A549 (cell line): ENCODE results near the gene TTC4. TPM values are rescaled to one million over a fixed set of nuclear protein-coding genes. Genes with fewer than 3 reads are reported as not detected.
A peak's percentile ranks its signal among the peaks of the same experiment; 100 is the strongest.
"Not testable (repeated sequence)": the region's sequence is repeated elsewhere in the genome, so short reads cannot be mapped to it uniquely, and the experiment has no call there.

ENCODE experiments used
- ATAC-seq, 2 experiments: fragments of 200-7000 bp in 1 of 2; fragments of >200 bp in 1 of 2; cut with Nextera tagmentation in 1 of 2; cut with Tn5 transposase in 1 of 2; 3 replicates each; pipeline versions ENCODE4 v1.8.0 to v1.9.1; 2018 to 2020; ENCODE audit warnings: mild to moderate bottlenecking in 1 of 2, moderate library complexity in 1 of 2
- CTCF ChIA-PET: fragments of 300-600 bp; sonication (Branson Sonifier 250); formaldehyde crosslinking; extraction: SDS; loops from one replicate; lab custom pipeline; 2021; ENCODE audit warnings: antibody characterized with exemption, inconsistent platforms; lab: Yijun Ruan, JAX
- POLR2A ChIA-PET: fragments of 350-600 bp; formaldehyde crosslinking; extraction: SDS; loops from one replicate; lab custom pipeline; 2021; ENCODE audit warnings: antibody characterized with exemption, inconsistent platforms; lab: Yijun Ruan, JAX
- DNase-seq, 2 experiments: peaks; one replicate each; pipeline versions ENCODE4 v3.0.0 to v3.0.0-alpha.2; 2011 to 2016; ENCODE audit warnings: low read depth in 1 of 2, low spot score in 1 of 2
- FAIRE-seq: peaks from 2 replicates; lab custom pipeline; 2011; peaks lifted over from hg19 to GRCh38; lab: Jason Lieb, UNC
- H3K27ac ChIP-seq, 2 experiments: fragments of >200 bp; sonication (Bioruptor Twin); formaldehyde crosslinking; 3 replicates each; pipeline ENCODE4 v1.5.1; 2016 to 2017
- H3K4me1 ChIP-seq: fragments of >200 bp; sonication (Bioruptor Twin); formaldehyde crosslinking; 3 replicates; pipeline ENCODE4 v1.6.1; 2016
- H3K4me2 ChIP-seq: fragments of >200 bp; sonication (Bioruptor Twin); formaldehyde crosslinking; 3 replicates; pipeline ENCODE4 v1.6.1; 2016
- H3K4me3 ChIP-seq: fragments of >200 bp; sonication (Bioruptor Twin); formaldehyde crosslinking; 3 replicates; pipeline ENCODE4 v1.5.1; 2016
- H3K9me3 ChIP-seq: fragments of >200 bp; sonication (Bioruptor Twin); formaldehyde crosslinking; 3 replicates; pipeline ENCODE4 v1.6.1; 2016
- BHLHE40 ChIP-seq: IDR thresholded peaks from 2 replicates; pipeline ENCODE4 v1.6.1; 2012; ENCODE audit warnings: low read depth, low read length, inconsistent platforms
- CBX2 ChIP-seq: fragments of 200-600 bp; sonication (generic); IDR thresholded peaks from 2 replicates; pipeline ENCODE4 v1.6.1; 2016; ENCODE audit warnings: low read depth, mild to moderate bottlenecking, borderline replicate concordance
- CBX8 ChIP-seq: fragments of 200-600 bp; sonication (generic); IDR thresholded peaks from 2 replicates; pipeline ENCODE4 v1.6.1; 2016
- CEBPB ChIP-seq, 2 experiments: fragments of >200 bp in 1 of 2; sonication (Bioruptor Twin) in 1 of 2; formaldehyde crosslinking in 1 of 2; IDR thresholded peaks; 2 replicates each; pipeline ENCODE4 v1.6.1; 2012 to 2016
- EHF ChIP-seq: fragments of 250-450 bp; sonication (Bioruptor Pico); IDR thresholded peaks from 2 replicates; pipeline ENCODE4 v1.5.0; 2020; ENCODE audit warnings: mild to moderate bottlenecking
- FOSL2 ChIP-seq, 2 experiments: fragments of 450-650 bp in 1 of 2; fragments of >200 bp in 1 of 2; sonication (Bioruptor Twin) in 1 of 2; formaldehyde crosslinking; IDR thresholded peaks; 2 replicates each; pipeline versions ENCODE4 v1.5.0 to v1.6.1; 2016 to 2020; ENCODE audit warnings: mild to moderate bottlenecking in 1 of 2, moderate library complexity in 1 of 2
- GATA3 ChIP-seq: IDR thresholded peaks from 2 replicates; pipeline ENCODE4 v1.6.1; 2012; ENCODE audit warnings: borderline replicate concordance
- HOXB5 ChIP-seq: fragments of 250-450 bp; sonication (Bioruptor Pico); IDR thresholded peaks from 2 replicates; pipeline ENCODE4 v1.5.0; 2020; ENCODE audit warnings: mild to moderate bottlenecking, moderate library complexity
- JUN ChIP-seq, 2 experiments: fragments of >200 bp; sonication (Bioruptor Twin); formaldehyde crosslinking; IDR thresholded peaks; 2 replicates in 1 of 2; 3 replicates in 1 of 2; pipeline ENCODE4 v1.6.1; 2016 to 2017
- KDM5A ChIP-seq: fragments of 200-600 bp; sonication (generic); IDR thresholded peaks from 2 replicates; pipeline ENCODE4 v1.6.1; 2016; ENCODE audit warnings: antibody characterized with exemption, mild to moderate bottlenecking
- MYC ChIP-seq: IDR thresholded peaks from 2 replicates; pipeline ENCODE4 v1.6.1; 2012; ENCODE audit warnings: mild to moderate bottlenecking, inconsistent platforms, low read length, improper control_type of control experiment, borderline replicate concordance
- NFE2L2 ChIP-seq: fragments of 150-350 bp; conservative IDR thresholded peaks from 2 replicates; pipeline ENCODE4 v1.6.1; 2014; ENCODE audit warnings: low read length
- NR3C1 ChIP-seq: fragments of >200 bp; sonication (Bioruptor Twin); formaldehyde crosslinking; IDR thresholded peaks from 3 replicates; pipeline ENCODE4 v1.6.1; 2017
- RFX5 ChIP-seq: fragments of 450-650 bp; IDR thresholded peaks from 2 replicates; pipeline ENCODE4 v1.7.1; 2014; ENCODE audit warnings: antibody characterized with exemption, mild to moderate bottlenecking, moderate library complexity
- ZSCAN20 ChIP-seq: fragments of 250-450 bp; sonication (Bioruptor Pico); IDR thresholded peaks from 2 replicates; pipeline ENCODE4 v1.8.0; 2022; ENCODE audit warnings: mild to moderate bottlenecking, moderate library complexity
- WGBS: methylation state at CpG from one replicate; pipeline ENCODE4 v1.1.6; 2017; ENCODE audit errors: missing lambda C conversion rate; 5-methylcytosine and 5-hydroxymethylcytosine counted together
- polyA plus RNA-seq, 4 experiments: library from polyadenylated mRNA; depleted of rRNA in 3 of 4; stranded (reverse); fragments of >200 nt; fragmentation: RNase III in 1 of 4; extraction: RNeasy Plus Mini Kit Qiagen cat#74134 plus additional on column Dnase treatment in 1 of 4; gene quantifications; 2 replicates in 3 of 4; 3 replicates in 1 of 4; pipeline ENCODE4 v1.2.3, GENCODE V29; 2011 to 2017
- TF ChIP-seq, protein P1 (sequence below): fragments of 450-650 bp; IDR thresholded peaks from 2 replicates; pipeline ENCODE4 v1.6.1; 2014; ENCODE audit warnings: antibody characterized with exemption
- TF ChIP-seq, protein P2 (sequence below): fragments of 200-600 bp; sonication (generic); IDR thresholded peaks from 2 replicates; pipeline ENCODE4 v1.6.1; 2016; ENCODE audit warnings: antibody characterized with exemption, mild to moderate bottlenecking, moderate library complexity
- TF ChIP-seq, protein P3 (sequence below): fragments of 150-350 bp; IDR thresholded peaks from 2 replicates; pipeline ENCODE4 v1.6.1; 2014; ENCODE audit warnings: low read depth, mild to moderate bottlenecking, low read length
- TF ChIP-seq, protein P4 (sequence below): fragments of >200 bp; sonication (Bioruptor Twin); formaldehyde crosslinking; IDR thresholded peaks from 2 replicates; pipeline ENCODE4 v1.6.1; 2016

Gene TTC4
- polyA plus RNA-seq, 2 of the 4 experiments (the other 2 are of a cell fraction), result 20.4 to 27.1 TPM

DNA sequence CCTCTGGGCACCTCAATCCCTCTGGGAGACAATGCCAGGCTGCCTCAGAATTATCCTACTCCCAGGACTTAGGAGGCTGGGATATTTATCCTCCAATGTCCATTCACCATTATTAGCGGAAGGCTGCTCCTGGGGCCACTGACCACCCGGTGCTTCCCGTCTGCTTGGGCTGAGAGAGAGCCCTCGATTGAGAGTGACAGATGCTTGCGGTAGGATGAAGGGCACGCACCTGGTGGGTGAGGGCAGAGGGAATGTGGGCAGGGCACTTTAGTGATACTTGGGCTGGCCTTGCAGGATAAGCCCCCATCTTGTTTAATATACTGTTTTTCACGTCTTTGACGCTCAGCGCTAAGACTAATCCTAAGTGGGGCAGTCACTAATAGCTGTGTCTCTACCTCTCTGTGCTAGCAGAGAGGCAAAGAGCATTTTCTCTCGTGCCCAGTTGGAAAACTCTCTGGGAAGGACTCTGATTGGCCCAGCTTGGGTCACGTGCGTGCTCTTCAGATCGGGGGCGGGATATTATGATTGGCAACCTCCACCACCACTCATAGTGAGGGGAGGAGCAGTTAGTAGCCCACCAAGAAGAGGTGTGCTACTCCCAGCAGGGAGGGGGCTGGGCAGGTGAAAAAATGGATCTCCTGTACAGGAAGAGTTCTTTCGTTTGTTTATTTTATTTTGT lies 59.3 kb downstream of the TTC4 start:
- FAIRE-seq (no peak), DNase-seq (peak; percentile 38 to 59), ATAC-seq (peak in 1 of 2 experiments; percentile 95; a peak in 3 of 6 replicates)
- Histone ChIP-seq H3K9me3 (no peaks in the 10 kb centered on the region), H3K4me3 (no peak overlapping the region), H3K4me1 (no peaks in the 10 kb centered on the region), H3K4me2 (no peak overlapping the region)
- POLR2A ChIA-PET, result no interaction called here
- TF ChIP-seq NR3C1 (no peak), ZSCAN20 (CRISPR knock-in tag) (no peak), FOSL2 (IDR thresholded peaks at IDR 0.05) (no peak), FOSL2 (CRISPR knock-in tag; IDR thresholded peaks at IDR 0.05) (no peak)
- TF ChIP-seq, protein P1, sequence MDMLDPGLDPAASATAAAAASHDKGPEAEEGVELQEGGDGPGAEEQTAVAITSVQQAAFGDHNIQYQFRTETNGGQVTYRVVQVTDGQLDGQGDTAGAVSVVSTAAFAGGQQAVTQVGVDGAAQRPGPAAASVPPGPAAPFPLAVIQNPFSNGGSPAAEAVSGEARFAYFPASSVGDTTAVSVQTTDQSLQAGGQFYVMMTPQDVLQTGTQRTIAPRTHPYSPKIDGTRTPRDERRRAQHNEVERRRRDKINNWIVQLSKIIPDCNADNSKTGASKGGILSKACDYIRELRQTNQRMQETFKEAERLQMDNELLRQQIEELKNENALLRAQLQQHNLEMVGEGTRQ, result peak; percentile 70
- TF ChIP-seq, all 56 proteins: peak for 1
- H3K27ac ChIP-seq, result no peak overlapping the region
- 74% methylated on average over 11 of the region's 15 CpGs for WGBS
- CTCF ChIA-PET, result interaction anchor here (0.6 kb wide), 1 partner anchor 363 kb away, joined by 4 read pairs; no protein-coding TSS in a partner anchor

DNA sequence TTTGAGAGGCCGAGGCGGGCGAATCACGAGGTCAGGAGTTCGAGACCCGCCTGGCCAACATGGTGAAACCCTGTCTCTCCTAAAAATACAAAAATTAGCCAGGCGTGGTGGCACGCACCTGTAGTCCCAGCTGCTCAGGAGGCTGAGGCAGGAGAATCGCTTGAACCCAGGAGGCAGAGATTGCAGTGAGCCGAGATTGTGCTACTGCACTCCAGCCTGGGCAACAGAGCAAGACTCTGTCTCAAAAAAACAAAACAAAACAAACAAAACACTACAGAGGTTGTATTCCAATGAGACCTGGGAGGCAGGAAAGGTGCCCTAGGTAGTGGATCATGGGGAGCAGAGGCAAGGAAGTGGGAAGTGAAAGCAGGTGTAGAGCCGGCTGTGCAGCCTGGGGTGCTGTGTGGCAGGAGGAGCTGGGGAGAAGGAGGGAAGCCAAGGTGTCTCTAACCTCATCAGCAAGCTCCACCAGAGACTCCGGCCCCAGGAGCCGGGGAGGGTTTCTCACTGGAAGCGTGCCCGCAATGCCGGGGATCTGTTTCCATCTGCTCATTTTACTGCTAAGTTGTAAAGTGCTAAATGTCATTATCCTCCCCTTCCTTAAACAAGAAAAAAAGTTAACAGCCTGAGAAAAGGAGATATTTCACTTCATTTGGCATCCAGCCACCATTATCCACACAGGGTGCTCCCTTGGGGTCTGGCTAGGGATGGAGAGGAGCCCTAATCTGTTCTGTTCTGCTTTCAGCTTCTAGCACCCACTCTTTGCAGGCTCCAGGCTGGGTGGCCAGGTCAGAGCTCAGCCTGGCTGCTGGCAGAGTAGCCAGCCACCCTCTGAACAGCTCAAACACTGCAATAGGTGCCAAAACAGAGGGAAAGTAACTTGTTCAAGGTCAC lies 60.4 kb downstream of the TTC4 start:
- H3K4me3 ChIP-seq, H3K4me1 ChIP-seq, FAIRE-seq, H3K9me3 ChIP-seq, H3K27ac ChIP-seq, CTCF ChIA-PET, ATAC-seq, POLR2A ChIA-PET, H3K4me2 ChIP-seq, DNase-seq: not testable (repeated sequence)
- WGBS, result 84% methylated on average over 16 of the region's 16 CpGs

DNA sequence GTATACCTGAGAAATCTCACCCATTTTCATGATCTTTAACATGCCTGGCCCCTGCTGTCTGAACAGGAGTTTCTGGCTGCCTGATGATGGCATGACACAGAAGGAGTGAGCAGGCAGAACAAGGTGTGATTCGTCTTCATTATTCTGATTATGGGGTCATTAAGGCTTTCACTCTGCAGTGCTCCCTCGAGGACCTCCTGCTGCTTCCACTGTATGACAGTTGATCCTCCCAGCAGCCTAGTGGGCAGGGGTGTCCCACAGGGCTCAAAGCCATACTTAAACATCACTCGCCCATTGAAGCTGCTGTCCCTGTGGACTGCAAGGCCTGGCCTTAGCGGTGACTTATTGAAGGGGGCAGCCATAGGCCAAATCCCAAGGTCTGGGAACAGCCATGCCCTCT lies 61.4 kb downstream of the TTC4 start:
- ATAC-seq, result no peak
- Histone ChIP-seq H3K9me3 (no peaks in the 10 kb centered on the region), H3K4me1 (no peaks in the 10 kb centered on the region), H3K4me3 (no peak overlapping the region)
- CTCF ChIA-PET, result no interaction called here
- TF ChIP-seq, protein P2, sequence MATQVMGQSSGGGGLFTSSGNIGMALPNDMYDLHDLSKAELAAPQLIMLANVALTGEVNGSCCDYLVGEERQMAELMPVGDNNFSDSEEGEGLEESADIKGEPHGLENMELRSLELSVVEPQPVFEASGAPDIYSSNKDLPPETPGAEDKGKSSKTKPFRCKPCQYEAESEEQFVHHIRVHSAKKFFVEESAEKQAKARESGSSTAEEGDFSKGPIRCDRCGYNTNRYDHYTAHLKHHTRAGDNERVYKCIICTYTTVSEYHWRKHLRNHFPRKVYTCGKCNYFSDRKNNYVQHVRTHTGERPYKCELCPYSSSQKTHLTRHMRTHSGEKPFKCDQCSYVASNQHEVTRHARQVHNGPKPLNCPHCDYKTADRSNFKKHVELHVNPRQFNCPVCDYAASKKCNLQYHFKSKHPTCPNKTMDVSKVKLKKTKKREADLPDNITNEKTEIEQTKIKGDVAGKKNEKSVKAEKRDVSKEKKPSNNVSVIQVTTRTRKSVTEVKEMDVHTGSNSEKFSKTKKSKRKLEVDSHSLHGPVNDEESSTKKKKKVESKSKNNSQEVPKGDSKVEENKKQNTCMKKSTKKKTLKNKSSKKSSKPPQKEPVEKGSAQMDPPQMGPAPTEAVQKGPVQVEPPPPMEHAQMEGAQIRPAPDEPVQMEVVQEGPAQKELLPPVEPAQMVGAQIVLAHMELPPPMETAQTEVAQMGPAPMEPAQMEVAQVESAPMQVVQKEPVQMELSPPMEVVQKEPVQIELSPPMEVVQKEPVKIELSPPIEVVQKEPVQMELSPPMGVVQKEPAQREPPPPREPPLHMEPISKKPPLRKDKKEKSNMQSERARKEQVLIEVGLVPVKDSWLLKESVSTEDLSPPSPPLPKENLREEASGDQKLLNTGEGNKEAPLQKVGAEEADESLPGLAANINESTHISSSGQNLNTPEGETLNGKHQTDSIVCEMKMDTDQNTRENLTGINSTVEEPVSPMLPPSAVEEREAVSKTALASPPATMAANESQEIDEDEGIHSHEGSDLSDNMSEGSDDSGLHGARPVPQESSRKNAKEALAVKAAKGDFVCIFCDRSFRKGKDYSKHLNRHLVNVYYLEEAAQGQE, result no peak
- no peak for TF ChIP-seq CBX8
- no peak for TF ChIP-seq MYC
- no peak for TF ChIP-seq HOXB5
- TF ChIP-seq, protein P1, result no peak
- no peak for TF ChIP-seq KDM5A
- no peak for TF ChIP-seq CEBPB (IDR thresholded peaks at IDR 0.05)
- TF ChIP-seq, protein P3, sequence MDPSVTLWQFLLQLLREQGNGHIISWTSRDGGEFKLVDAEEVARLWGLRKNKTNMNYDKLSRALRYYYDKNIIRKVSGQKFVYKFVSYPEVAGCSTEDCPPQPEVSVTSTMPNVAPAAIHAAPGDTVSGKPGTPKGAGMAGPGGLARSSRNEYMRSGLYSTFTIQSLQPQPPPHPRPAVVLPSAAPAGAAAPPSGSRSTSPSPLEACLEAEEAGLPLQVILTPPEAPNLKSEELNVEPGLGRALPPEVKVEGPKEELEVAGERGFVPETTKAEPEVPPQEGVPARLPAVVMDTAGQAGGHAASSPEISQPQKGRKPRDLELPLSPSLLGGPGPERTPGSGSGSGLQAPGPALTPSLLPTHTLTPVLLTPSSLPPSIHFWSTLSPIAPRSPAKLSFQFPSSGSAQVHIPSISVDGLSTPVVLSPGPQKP, result no peak
- TF ChIP-seq ZSCAN20 (CRISPR knock-in tag), result no peak
- no peak for TF ChIP-seq FOSL2 (IDR thresholded peaks at IDR 0.05)
- no peak for TF ChIP-seq FOSL2 (CRISPR knock-in tag; IDR thresholded peaks at IDR 0.05)
- TF ChIP-seq RFX5, result no peak
- no peak for TF ChIP-seq BHLHE40
- TF ChIP-seq EHF (CRISPR knock-in tag), result no peak
- TF ChIP-seq JUN (IDR thresholded peaks at IDR 0.05), result no peak
- no peak for TF ChIP-seq GATA3
- TF ChIP-seq NFE2L2, result no peak
- TF ChIP-seq CBX2, result no peak
- TF ChIP-seq, protein P4, sequence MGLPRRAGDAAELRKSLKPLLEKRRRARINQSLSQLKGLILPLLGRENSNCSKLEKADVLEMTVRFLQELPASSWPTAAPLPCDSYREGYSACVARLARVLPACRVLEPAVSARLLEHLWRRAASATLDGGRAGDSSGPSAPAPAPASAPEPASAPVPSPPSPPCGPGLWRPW, result no peak
- TF ChIP-seq, all 56 proteins: peak for 0
- FAIRE-seq, result no peak
- Histone ChIP-seq H3K27ac (no peak overlapping the region), H3K4me2 (no peak overlapping the region)
- no peak for DNase-seq
- WGBS, result 10% methylated on average over 2 of the region's 4 CpGs
- POLR2A ChIA-PET, result no interaction called here
